ENCODE data around the gene CHMP4B. TPM values are rescaled to one million over a fixed set of nuclear protein-coding genes. Genes with fewer than 3 reads are reported as not detected.
"Not testable (repeated sequence)": the region's sequence is repeated elsewhere in the genome, so short reads cannot be mapped to it uniquely, and the experiment has no call there.

Gene CHMP4B
- total RNA-seq, 2 experiments from 2014 or later: 105 to 108 TPM

DNA sequence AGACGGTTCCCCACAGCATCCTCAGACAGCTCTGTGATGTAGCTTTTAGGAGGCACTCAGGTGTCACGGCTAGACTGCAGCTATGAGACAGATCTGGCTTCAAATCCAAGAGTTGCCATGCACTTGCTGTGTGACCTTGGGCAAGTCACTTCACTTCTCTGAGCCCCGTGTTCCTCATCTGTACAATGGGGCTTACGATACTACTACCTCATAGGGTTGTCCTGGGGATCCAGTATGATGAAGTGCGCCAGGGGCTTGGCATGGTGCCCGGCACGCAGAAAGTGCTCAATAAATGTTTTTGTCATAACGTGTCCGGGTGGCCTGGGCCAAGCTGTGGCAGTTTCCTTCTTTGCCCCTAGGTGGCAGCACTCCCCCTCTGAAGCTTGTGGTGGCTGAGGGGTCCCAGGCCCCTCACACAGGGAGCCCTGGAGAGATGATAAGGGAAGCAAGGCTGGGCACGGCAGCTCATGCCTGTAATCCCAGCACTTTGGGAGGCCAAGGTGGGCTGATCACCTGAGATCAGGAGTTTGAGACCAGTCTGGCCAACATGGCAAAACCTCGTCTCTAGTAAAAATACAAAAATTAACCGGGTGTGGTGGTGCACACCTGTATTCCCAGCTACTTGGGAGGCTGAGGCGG lies 19.1 kb upstream of the CHMP4B start:
- no peak overlapping the region for H3K4me3 Mint-ChIP-seq
- H3K27me3 Mint-ChIP-seq: no peaks in the 10 kb centered on the region
- CTCF ChIA-PET: interaction anchor here (0.6 to 1.6 kb wide), 9 partner anchors 10 to 337 kb away, joined by 3 to 5 read pairs (median 3); no protein-coding TSS in a partner anchor
- POLR2A ChIA-PET: interaction anchor here (0.6 kb wide), 1 partner anchor 141 kb away, joined by 4 read pairs; no protein-coding TSS in a partner anchor
- peaks cover 3% of the 10 kb centered on the region for H3K36me3 Mint-ChIP-seq (ENCODE audit: low read depth)
- no peaks in the 10 kb centered on the region for H3K9me3 Mint-ChIP-seq
- peak overlapping the region; percentile 4 for H3K27ac Mint-ChIP-seq
- peaks cover 34% of the 10 kb centered on the region for H3K4me1 Mint-ChIP-seq
- DNase-seq: peak; percentile 55

DNA sequence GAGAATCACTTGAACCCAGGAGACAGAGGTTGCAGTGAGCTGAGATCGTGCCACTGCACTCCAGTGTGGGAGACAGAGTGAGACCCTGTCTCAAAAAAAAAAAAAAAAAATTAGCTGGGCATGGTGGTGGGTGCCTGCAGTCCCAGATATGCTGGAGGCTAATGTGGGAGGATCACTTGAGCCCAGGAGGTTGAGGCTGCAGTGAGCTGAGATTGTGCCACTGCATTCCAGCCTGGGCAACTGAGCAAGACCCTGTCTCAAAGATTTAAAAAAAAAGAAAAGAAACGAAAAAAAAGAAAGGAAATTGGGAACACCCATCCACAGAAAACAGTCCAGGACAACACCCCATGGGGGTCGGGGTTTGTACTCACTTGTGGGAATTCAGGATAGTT lies 18.6 kb upstream of the CHMP4B start:
- H3K9me3 Mint-ChIP-seq: not testable (repeated sequence)

DNA sequence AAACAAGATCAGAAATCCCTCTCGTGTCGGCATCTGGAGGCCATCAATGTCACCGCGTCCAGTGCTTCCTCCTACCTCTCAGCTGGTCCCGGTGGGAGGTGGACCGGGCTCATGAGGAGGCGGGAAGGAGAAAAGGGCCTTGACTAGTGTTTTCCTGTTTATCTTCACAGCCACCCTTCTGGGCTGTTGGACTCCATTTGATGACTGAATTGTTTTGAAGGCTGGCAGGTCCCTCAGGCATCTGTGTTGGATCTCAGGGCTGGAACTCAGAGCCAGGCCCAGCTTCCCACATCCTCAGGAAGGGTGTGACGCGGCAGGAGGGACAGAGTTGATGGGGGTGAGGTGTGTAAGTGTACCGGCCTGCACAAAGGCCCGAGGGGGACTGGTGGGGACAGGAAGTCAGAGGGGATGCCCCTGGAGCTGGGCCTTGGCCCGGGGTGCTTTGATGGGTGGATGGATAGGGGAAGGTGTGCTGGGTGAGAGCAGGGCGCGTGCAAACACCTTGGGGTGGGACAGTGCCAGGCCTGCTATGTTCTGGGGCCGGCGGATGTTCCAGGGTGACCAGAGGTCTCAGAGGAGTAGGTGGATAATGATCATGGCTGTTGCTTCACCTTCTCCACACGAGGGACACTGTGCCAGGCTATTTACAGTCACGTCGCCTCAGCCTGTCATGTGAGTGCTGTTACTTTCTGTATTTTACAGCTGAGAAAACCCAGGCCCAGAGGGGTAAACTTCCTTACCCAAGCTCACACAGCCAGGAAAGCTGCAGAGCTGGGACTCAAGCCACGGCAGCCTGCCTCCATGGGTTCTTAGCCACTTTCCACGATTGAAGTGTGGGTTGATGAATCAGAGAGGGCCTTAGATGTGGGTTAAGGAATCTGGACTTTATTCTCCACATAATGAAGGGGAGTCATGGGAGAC lies 17.9 kb upstream of the CHMP4B start:
- Mint-ChIP-seq H3K4me1 (peaks cover 25% of the 10 kb centered on the region), H3K27ac (peak overlapping the region; percentile 82), H3K9me3 (no peaks in the 10 kb centered on the region), H3K27me3 (no peaks in the 10 kb centered on the region), H3K36me3 (ENCODE audit: low read depth) (no peaks in the 10 kb centered on the region), H3K4me3 (no peak overlapping the region)
- DNase-seq: no peak
- CTCF ChIA-PET: interaction anchor here (0.7 to 1.6 kb wide), 4 partner anchors 18 to 65 kb away, joined by 3 to 5 read pairs (median 4); partner anchors contain the start of gene CHMP4B
- POLR2A ChIA-PET: no interaction called here

More for the DNA sequence above, 18.6 kb upstream of the CHMP4B start:
- H3K4me3 Mint-ChIP-seq; DNase-seq; H3K36me3 Mint-ChIP-seq (ENCODE audit: low read depth); H3K27me3 Mint-ChIP-seq: not testable (repeated sequence)
- Mint-ChIP-seq H3K27ac (peak overlapping the region; percentile 82), H3K4me1 (peaks cover 29% of the 10 kb centered on the region)
- CTCF ChIA-PET: interaction anchor here (0.6 to 1.6 kb wide), 7 partner anchors 21 to 337 kb away, joined by 3 to 5 read pairs (median 3); no protein-coding TSS in a partner anchor
- POLR2A ChIA-PET: interaction anchor here (0.6 kb wide), 1 partner anchor 141 kb away, joined by 4 read pairs; no protein-coding TSS in a partner anchor

DNA sequence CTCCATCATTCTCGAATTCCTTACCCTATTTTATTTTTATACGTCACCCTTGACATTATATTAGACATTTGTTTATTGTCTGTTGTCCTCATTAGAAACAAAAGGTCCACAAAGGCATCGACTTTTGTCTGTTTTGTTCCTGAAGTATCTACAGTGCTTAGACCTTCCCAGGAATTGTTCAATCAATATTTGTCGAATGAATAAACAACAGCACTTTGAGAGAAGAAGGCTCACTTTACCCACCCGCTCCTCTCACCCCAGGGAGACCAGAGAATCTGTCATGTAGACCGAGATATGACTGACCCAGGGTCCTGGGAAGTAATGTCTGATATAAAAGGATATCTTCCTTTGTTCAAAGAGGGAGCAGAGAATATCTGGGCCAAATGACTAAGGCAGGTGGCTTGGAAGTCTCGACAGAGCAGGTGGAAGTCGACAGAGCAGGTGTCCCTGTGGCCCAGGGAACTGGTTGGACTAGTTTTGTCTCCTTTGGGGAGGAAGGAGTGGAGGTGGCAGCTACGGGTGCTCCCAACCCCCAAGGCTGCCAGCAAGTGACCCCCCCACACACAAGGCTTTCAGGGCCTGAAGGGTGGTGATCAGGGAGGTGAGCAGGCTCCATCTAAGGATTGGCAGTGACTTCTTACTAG lies 14.8 kb upstream of the CHMP4B start:
- Mint-ChIP-seq H3K27me3 (no peaks in the 10 kb centered on the region), H3K36me3 (ENCODE audit: low read depth) (no peaks in the 10 kb centered on the region), H3K4me1 (peaks cover 20% of the 10 kb centered on the region), H3K4me3 (no peak overlapping the region), H3K27ac (no peak overlapping the region), H3K9me3 (no peaks in the 10 kb centered on the region)
- CTCF ChIA-PET: no interaction called here
- no peak for DNase-seq
- POLR2A ChIA-PET: no interaction called here

DNA sequence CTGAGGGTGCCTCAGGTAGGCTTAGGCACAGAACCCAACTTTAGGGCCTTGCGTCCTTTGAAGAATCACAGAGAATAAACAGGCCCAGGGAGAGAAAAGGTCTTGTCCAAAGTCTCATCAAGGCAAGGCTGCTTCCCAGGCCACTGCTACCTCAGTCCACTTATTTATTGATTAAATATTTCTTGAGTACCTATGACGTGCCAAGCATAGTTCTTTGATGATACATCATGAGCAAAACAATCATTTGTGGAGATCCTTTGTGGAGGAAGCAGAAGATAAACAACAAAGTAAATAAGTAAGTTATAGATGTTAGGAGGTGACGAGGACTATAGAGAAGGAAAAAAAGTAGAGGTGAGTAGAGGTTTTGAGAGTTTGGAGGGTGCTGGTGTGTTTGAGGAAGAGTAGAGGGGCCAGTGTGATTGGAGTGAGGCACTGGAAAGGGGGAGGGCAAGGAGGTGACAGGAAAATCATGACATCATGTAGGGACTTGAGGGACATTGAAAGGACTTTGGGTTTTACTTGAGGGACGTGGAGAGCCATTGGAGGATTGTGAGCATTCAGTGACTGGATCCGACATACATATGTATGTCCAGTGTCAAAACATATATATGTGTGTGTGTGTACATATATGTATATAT lies 14.1 kb upstream of the CHMP4B start:
- ChIA-PET CTCF (no interaction called here), POLR2A (no interaction called here)
- Mint-ChIP-seq H3K4me3 (no peak overlapping the region), H3K27me3 (no peaks in the 10 kb centered on the region), H3K27ac (no peak overlapping the region), H3K9me3 (no peaks in the 10 kb centered on the region), H3K36me3 (ENCODE audit: low read depth) (no peaks in the 10 kb centered on the region), H3K4me1 (peaks cover 18% of the 10 kb centered on the region)
- no peak for DNase-seq

DNA sequence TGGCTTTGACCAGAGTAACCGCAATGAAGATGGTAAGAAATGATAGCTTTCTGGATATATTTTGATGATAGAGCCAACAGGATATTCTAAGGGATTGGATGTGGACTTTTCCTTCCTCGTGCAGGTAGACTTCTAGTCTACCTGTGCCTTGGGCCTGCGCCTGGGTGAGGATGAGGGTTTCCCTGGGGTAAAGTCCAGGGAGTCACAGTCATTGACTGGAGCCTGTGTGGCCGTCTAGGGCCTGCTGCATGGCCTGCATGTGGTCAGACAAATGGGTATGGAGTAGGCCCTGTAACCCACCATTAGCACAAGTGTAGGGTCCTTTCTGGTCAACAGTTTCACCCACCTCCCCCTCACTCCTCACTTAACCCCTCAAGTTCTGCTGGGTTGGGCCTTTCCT lies 12.7 kb upstream of the CHMP4B start:
- Mint-ChIP-seq H3K4me1 (peaks cover 8% of the 10 kb centered on the region), H3K27me3 (no peaks in the 10 kb centered on the region), H3K4me3 (no peak overlapping the region), H3K36me3 (ENCODE audit: low read depth) (no peaks in the 10 kb centered on the region), H3K27ac (no peak overlapping the region), H3K9me3 (no peaks in the 10 kb centered on the region)
- CTCF ChIA-PET: no interaction called here
- DNase-seq: no peak
- POLR2A ChIA-PET: no interaction called here

DNA sequence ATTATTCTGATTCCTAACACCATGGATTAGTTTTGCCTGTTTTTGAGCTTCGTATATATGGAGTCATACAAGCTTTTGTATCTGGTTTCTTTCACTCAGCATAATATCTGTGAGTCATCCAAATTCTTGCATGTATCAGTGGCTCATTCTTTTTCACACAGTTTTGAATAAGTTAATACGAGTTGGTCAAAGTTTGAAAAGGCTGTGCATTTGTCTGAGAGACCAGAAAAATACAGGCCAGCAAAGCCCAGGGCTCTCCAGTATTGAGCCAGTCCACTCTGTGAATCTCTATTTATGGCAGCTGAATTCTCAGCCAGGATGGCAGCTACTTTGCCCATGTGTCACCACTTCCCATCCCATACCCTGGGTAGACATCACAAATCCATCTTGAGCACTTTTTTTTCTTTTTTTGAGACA lies 7.2 kb upstream of the CHMP4B start:
- ChIA-PET POLR2A (no interaction called here), CTCF (no interaction called here)
- H3K9me3 Mint-ChIP-seq: no peaks in the 10 kb centered on the region
- no peak overlapping the region for H3K27ac Mint-ChIP-seq
- peaks cover 7% of the 10 kb centered on the region for H3K27me3 Mint-ChIP-seq
- H3K4me1 Mint-ChIP-seq: no peaks in the 10 kb centered on the region
- DNase-seq: no peak
- no peaks in the 10 kb centered on the region for H3K36me3 Mint-ChIP-seq (ENCODE audit: low read depth)
- no peak overlapping the region for H3K4me3 Mint-ChIP-seq

DNA sequence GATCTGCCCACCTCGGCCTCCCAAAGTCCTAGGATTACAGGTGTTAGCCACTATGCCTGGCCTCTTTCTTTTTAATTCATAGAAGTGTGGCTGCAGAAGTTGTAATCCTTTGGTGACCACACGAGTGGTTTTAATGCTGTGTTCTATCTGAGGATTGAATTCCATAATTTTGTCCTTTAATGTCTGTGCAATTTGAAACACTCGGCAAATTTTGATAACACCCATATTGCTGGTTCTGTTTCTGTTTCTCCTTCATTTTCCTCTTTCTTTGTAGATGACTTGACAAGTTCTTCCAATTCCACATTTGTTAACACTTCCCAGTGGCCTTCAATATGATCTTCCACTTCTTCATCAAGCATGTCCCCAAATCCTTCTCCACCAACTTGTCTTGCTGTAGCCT lies 2.8 kb upstream of the CHMP4B start:
- Mint-ChIP-seq H3K9me3 (no peaks in the 10 kb centered on the region), H3K36me3 (ENCODE audit: low read depth) (peaks cover 16% of the 10 kb centered on the region), H3K4me3 (no peak overlapping the region), H3K4me1 (peaks cover 15% of the 10 kb centered on the region), H3K27me3 (peaks cover 7% of the 10 kb centered on the region), H3K27ac (no peak overlapping the region)
- CTCF ChIA-PET: no interaction called here
- no peak for DNase-seq
- POLR2A ChIA-PET: interaction anchor here (0.6 kb wide), 1 partner anchor 303 kb away, joined by 6 read pairs; the partner anchor contains the start of gene EIF2S2

DNA sequence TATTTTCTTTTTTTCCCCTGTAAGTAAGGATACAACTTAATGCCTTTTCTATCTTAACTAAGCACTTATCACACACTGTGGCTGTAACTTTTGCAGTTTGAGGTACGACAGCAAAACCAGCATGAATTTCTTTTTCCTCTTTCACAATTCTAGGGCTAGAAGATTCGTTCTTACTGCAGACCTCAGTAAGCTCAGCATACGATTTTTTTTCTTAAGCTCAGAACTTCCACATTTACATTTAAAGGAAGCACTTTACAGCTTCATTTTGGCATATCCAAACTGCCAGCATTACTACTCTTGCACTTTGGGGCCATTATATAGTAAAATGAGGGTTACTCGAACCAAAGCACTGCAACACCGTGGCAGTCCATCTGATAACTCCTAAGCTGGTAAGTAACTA lies 889 bp upstream of the CHMP4B start:
- no peak overlapping the region for H3K4me3 Mint-ChIP-seq

DNA sequence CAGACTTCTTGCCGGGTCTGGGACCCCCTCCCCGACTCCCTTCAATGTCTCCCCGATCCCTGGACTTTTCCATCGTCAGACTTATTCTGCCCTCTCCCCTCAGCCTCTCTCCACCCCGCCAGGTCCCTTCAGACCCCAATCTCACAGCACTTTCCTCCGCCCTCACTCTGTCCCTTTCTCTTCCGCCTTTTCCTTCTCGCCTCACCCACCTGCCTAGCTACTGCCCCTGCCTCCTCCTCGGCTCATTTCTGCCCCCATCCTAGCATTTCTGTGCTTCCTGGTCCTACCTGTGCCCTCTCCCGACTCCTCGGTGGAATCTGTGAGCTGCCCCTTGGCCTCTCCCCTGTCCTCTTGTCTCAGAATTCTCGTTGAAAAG lies 616 bp downstream of the CHMP4B start:
- CTCF ChIA-PET: interaction anchor here (1.3 to 2.1 kb wide), 2 partner anchors 18 to 59 kb away, joined by 4 read pairs; no protein-coding TSS in a partner anchor
- POLR2A ChIA-PET: interaction anchor here (0.7 kb wide), 1 partner anchor 1455 kb away, joined by 3 read pairs; no protein-coding TSS in a partner anchor
- Mint-ChIP-seq H3K4me1 (peaks cover 47% of the 10 kb centered on the region), H3K4me3 (peak overlapping the region; percentile 97), H3K36me3 (ENCODE audit: low read depth) (peaks cover 42% of the 10 kb centered on the region), H3K27ac (peak overlapping the region; percentile 95), H3K27me3 (no peaks in the 10 kb centered on the region), H3K9me3 (no peaks in the 10 kb centered on the region)
- DNase-seq: peak; percentile 18

More for the DNA sequence above, 889 bp upstream of the CHMP4B start:
- H3K36me3 Mint-ChIP-seq (ENCODE audit: low read depth): peaks cover 28% of the 10 kb centered on the region
- H3K4me1 Mint-ChIP-seq: peaks cover 34% of the 10 kb centered on the region
- H3K27me3 Mint-ChIP-seq: peaks cover 2% of the 10 kb centered on the region
- no peak overlapping the region for H3K27ac Mint-ChIP-seq
- POLR2A ChIA-PET: no interaction called here
- no peaks in the 10 kb centered on the region for H3K9me3 Mint-ChIP-seq
- CTCF ChIA-PET: interaction anchor here (1.0 to 2.1 kb wide), 3 partner anchors 17 to 208 kb away, joined by 3 to 4 read pairs (median 4); no protein-coding TSS in a partner anchor
- no peak for DNase-seq

DNA sequence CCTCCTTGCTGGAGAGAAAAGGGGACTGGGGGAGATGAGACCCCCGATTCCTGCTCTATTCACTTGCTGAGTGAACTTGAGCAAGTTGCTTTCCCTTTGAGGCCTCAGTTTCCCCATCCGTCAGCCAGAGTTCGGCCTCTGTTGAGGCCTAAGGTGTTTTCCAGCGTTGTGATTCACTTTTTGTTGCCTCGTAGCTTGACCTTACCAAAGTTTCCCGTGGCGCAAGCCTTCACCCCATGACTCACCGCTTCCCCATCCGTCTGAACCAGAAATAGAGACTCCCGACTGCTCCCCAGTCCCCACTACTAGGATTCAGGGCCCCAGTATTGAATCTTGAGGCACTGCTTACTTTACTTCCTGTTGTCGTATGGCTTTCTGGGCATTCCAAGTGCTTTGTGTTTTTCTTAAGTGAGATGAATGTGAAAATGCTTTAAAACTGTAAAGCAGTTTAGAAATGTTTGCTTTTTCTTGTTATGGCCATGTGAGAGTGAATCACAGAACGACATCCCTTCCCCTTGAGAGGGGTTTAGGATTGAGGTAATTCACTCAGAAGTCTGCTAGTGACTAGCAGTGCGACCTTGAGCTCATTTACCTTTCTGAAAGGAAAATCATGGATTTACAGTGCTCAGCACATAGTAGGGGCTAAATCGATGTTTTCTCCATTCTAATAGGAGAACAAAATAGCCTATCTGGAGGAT lies 1.2 kb downstream of the CHMP4B start:
- Mint-ChIP-seq H3K4me3 (peak overlapping the region; percentile 97), H3K9me3 (no peaks in the 10 kb centered on the region), H3K27me3 (no peaks in the 10 kb centered on the region), H3K27ac (peak overlapping the region; percentile 95), H3K36me3 (ENCODE audit: low read depth) (peaks cover 42% of the 10 kb centered on the region), H3K4me1 (peaks cover 51% of the 10 kb centered on the region)
- CTCF ChIA-PET: interaction anchor here (0.6 to 2.1 kb wide), 3 partner anchors 19 to 1326 kb away, joined by 3 to 4 read pairs (median 4); no protein-coding TSS in a partner anchor
- POLR2A ChIA-PET: interaction anchor here (0.7 kb wide), 1 partner anchor 1456 kb away, joined by 3 read pairs; no protein-coding TSS in a partner anchor
- DNase-seq: peak; percentile 17
